A549 treated with Hydrocortisone at 1 μM for 4 hours (cell line): Measurements from ENCODE around the gene EHD4. TPM values are rescaled to one million over a fixed set of nuclear protein-coding genes. Genes with fewer than 3 reads are reported as not detected.

Source experiments
- total RNA-seq: library from RNA; stranded (reverse); fragments of 200-300 nt; extraction: Qiagen RNA extraction; gene quantifications from 5 replicates; pipeline ENCODE4 v1.2.3, GENCODE V29; 2022

The EHD4 gene
- total RNA-seq = 10.0 to 13.0 TPM (median 11.7 TPM) in 5 replicates

DNA sequence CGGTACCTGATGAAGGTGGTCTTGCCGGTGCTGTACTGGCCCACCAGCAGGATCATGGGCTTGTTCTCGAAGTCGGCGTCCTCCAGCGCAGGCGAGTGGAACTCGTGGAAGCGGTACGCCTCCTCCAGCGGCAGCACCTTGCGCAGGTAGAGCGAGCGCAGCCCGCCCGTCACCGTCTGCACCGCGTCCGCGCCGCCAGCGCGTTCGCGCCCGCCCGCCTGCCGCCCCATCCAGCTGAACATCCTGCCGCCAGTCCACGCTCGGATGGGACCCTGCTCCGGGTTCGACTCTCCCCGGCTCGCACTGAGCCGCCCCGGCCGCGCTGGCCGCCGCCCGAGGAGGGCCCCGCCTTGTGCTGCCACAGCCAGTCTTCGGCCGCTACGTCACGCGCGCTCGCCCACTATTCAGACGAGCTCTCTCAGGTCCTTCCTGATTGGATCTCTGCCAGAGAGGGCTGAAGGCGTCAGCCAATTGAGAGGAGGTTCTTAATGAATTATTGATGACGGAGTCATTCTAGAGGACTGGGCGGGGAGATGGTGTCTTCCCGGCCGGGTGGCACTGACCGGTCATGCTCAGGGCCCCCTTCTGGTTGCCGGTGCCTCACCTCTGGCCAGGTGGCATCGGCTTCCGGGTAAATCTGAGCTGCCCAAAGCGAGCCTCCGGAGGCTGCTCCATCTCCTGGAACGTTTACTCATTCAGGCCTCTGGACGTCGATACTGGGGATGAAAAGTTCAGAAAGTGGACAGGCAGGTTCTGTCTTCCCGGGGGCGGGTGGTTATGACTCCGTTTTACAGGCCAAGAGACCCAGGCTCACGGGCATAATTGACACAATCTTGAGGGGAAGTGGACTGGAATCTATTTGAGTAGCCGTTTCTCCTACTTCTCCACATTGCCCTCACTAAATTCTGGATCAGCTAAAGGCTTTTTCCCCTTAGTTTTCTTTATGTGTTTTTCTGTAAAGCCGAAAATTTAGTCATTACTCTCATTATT is at the start of gene EHD4:
Gene EHD4 (minus strand): TSS at position 305 of the 990 bp plus-strand sequence. CDS start 63 bp downstream, at position 242.

DNA sequence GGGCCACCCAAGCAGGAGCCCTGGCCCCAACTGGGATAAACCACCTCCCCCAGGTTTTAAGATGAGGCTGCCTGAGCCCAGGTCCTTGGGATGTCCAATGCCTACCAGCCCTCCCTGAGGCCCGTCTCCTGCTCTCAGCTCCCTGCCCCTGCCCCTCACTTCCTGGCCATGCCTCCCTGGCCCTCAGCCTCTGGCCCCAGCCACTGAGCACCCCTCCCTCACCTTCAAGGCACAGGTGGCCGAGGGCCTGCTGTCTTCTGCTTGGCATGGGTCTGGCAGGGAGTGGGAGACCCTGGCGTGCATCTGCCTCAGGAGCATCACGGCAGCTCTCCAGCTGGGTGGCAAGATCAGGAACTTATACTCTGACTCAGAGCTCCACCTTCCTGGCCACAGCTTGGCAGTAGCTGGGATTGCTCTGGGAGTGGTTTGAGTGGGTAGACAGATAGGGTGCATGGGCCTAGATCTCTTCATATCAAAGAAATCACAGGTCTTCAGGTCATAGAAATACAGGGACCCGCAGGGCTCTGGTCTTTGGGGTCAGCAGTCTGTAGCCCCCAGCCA is 48.4 kb upstream of the EHD4 start, which contains the start of gene PLA2G4E:
Gene PLA2G4E (minus strand): TSS at position 330 of the 561 bp plus-strand sequence. CDS start 12 bp downstream, at position 318.

DNA sequence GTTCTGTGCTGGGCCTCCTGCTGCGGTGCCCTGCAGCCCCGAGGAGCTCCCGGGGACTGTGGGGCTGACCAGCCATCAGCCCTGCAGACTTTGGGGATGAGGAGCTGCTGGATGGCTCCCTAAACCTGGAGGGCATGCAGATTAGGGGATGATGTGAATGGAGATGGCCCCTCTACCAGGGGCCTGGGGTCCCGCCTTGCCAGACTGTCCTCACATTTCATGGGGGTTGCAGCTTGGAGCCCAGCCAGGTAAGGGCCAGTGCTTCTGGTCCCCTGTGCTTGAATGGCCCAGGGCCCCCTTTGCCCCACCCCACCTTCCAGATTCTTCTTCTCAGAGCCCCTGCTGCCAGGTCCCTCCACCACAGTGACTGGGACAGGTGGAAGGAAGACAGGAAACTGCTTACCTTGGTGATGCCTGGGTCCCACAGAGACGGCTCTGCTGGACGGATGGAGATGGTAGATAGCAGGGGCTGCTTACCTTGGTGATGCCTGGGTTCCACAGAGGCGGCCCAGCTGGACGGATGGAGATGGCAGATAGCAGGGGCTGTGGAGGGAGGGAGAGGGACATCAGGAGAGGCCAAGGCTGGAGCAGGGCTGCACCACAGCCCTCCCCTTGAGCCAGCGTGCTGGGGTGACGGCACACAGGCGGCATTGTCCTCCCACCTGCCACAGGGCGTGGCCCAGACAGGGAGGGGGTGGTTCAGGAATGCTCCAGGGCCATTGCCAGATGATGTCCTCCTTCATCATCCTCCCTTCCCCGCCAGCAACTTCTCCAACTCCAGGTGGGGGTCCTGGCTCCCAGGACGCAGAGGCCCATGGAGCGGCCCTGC is 78.7 kb downstream of the EHD4 start, which contains the start of gene SPTBN5:
Gene SPTBN5 (minus strand): TSS at position 632 of the 829 bp plus-strand sequence. CDS start 556 bp downstream, at position 76.

Other genes with a start within 250 kb of the EHD4 start
- 3.4 to 5.0 TPM (median 4.3 TPM) in 5 replicates for gene MAPKBP1, start 198.1 kb downstream of the EHD4 start, total RNA-seq
- gene JMJD7, start 144.5 kb downstream of the EHD4 start, total RNA-seq = 3.2 to 4.6 TPM (median 3.4 TPM) in 5 replicates
- 0.90 to 2.6 TPM (median 1.6 TPM) in 5 replicates for gene PLA2G4B, start 133.7 kb downstream of the EHD4 start, total RNA-seq
- gene SPTBN5, start 78.5 kb downstream of the EHD4 start, total RNA-seq = 0.08 to 0.23 TPM (median 0.17 TPM) in 5 replicates
- 0.03 TPM in 1 of 5 replicates, not detected in the others for gene PLA2G4E, start 48.5 kb upstream of the EHD4 start, total RNA-seq
- gene PLA2G4D, start 122.0 kb upstream of the EHD4 start, total RNA-seq = not detected in 5 replicates
- gene PLA2G4F, start 184.1 kb upstream of the EHD4 start, total RNA-seq = 0.02 TPM in 1 of 5 replicates, not detected in the others
- 14.1 to 19.0 TPM (median 16.2 TPM) in 5 replicates for gene VPS39, start 235.7 kb upstream of the EHD4 start, total RNA-seq